Astrocyte (in vitro differentiated cells and primary cell): ENCODE measurements around the gene SYNGR4. TPM values are rescaled to one million over a fixed set of nuclear protein-coding genes. Genes with fewer than 3 reads are reported as not detected.

ENCODE experiments used
- DNase-seq: peaks from one replicate; pipeline ENCODE4 v3.0.0-alpha.2; 2010; ENCODE audit warnings: low read depth
- FAIRE-seq: peaks from 2 replicates; lab custom pipeline; 2011; peaks lifted over from hg19 to GRCh38; lab: Jason Lieb, UNC
- H2AFZ ChIP-seq: 2 replicates; pipeline ENCODE4 v1.6.0; 2012; ENCODE audit warnings: low read depth, low read length, inconsistent platforms
- H3K27ac ChIP-seq: 2 replicates; pipeline ENCODE4 v1.5.1; 2011; ENCODE audit warnings: low read depth, low read length, inconsistent platforms
- H3K27me3 ChIP-seq: 2 replicates; pipeline ENCODE4 v1.6.0; 2011; ENCODE audit warnings: low read length, inconsistent platforms; ENCODE audit not compliant: insufficient read depth
- H3K36me3 ChIP-seq: 2 replicates; pipeline ENCODE4 v1.5.1; 2011; ENCODE audit warnings: low read length, inconsistent platforms; ENCODE audit not compliant: insufficient read depth
- H3K4me1 ChIP-seq: 2 replicates; pipeline ENCODE4 v1.5.1; 2011; ENCODE audit warnings: low read length, inconsistent platforms; ENCODE audit not compliant: insufficient read depth
- H3K4me2 ChIP-seq: 2 replicates; pipeline ENCODE4 v1.6.0; 2012; ENCODE audit warnings: low read length, inconsistent platforms
- H3K4me3 ChIP-seq: 2 replicates; pipeline ENCODE4 v1.5.1; 2011; ENCODE audit warnings: low read depth, mild to moderate bottlenecking, low read length, inconsistent platforms; ENCODE audit not compliant: insufficient read depth
- H3K79me2 ChIP-seq: 2 replicates; pipeline ENCODE4 v1.6.0; 2012; ENCODE audit warnings: mild to moderate bottlenecking, low read length, inconsistent platforms; ENCODE audit not compliant: insufficient read depth
- H3K9ac ChIP-seq: 2 replicates; pipeline ENCODE4 v1.6.0; 2012; ENCODE audit warnings: mild to moderate bottlenecking, low read length, inconsistent platforms
- H3K9me3 ChIP-seq: 2 replicates; pipeline ENCODE4 v1.5.1; 2012; ENCODE audit warnings: low read depth, mild to moderate bottlenecking, low read length, inconsistent platforms; ENCODE audit not compliant: insufficient read depth
- H4K20me1 ChIP-seq: 2 replicates; pipeline ENCODE4 v1.6.0; 2012; ENCODE audit warnings: low read length, inconsistent platforms; ENCODE audit not compliant: insufficient read depth
- H3K27ac Mint-ChIP-seq: one replicate; pipeline ENCODE4 v1.8.0; 2021; ENCODE audit warnings: mild to moderate bottlenecking, mixed read lengths; ENCODE audit not compliant: unreplicated experiment
- H3K27me3 Mint-ChIP-seq: one replicate; pipeline ENCODE4 v1.8.0; 2021; ENCODE audit warnings: low read depth, mixed read lengths; ENCODE audit not compliant: unreplicated experiment
- H3K36me3 Mint-ChIP-seq: one replicate; pipeline ENCODE4 v1.8.0; 2021; ENCODE audit warnings: low read depth, mixed read lengths; ENCODE audit not compliant: unreplicated experiment
- H3K4me1 Mint-ChIP-seq: one replicate; pipeline ENCODE4 v1.8.0; 2021; ENCODE audit warnings: low read depth, mixed read lengths; ENCODE audit not compliant: unreplicated experiment
- H3K4me3 Mint-ChIP-seq: one replicate; pipeline ENCODE4 v1.8.0; 2021; ENCODE audit warnings: mild to moderate bottlenecking, moderate library complexity, mixed read lengths; ENCODE audit not compliant: unreplicated experiment
- H3K9me3 Mint-ChIP-seq: one replicate; pipeline ENCODE4 v1.8.0; 2021; ENCODE audit warnings: mild to moderate bottlenecking, mixed read lengths; ENCODE audit not compliant: unreplicated experiment
- EZH2 ChIP-seq: IDR thresholded peaks from 2 replicates; pipeline ENCODE4 v1.6.1; 2012; ENCODE audit warnings: mild to moderate bottlenecking, low read length, inconsistent platforms; ENCODE audit not compliant: insufficient read depth
- total RNA-seq: library from RNA; stranded (reverse); gene quantifications from 2 replicates; pipeline ENCODE4 v1.2.1, GENCODE V29; 2021
- TF ChIP-seq, protein P1 (sequence below): IDR thresholded peaks from 2 replicates; pipeline ENCODE4 v1.5.1; 2011; ENCODE audit warnings: low read depth, mild to moderate bottlenecking, inconsistent platforms, low read length, moderate library complexity; ENCODE audit not compliant: insufficient read depth

Gene SYNGR4
- total RNA-seq, 1 donor from 2014 or later, result not detected

- Histone ChIP-seq H4K20me1 (peaks cover 43% of the 10 kb centered on the region), H3K36me3 (peaks cover 37% of the 10 kb centered on the region), H3K9ac (no peak overlapping the region), H3K27me3 (no peaks in the 10 kb centered on the region), H3K4me2 (no peak overlapping the region), H3K27ac (no peak overlapping the region), H3K4me1 (no peaks in the 10 kb centered on the region), H3K4me3 (no peak overlapping the region), H3K79me2 (peaks cover 14% of the 10 kb centered on the region), H3K9me3 (no peaks in the 10 kb centered on the region), H2AFZ (no peak overlapping the region)
- DNase-seq (no peak), FAIRE-seq (no peak)
- no peak for TF ChIP-seq EZH2
- Mint-ChIP-seq H3K36me3 (peaks cover 18% of the 10 kb centered on the region), H3K4me1 (peaks cover 3% of the 10 kb centered on the region), H3K27ac (no peak overlapping the region), H3K4me3 (no peak overlapping the region), H3K9me3 (no peaks in the 10 kb centered on the region), H3K27me3 (no peaks in the 10 kb centered on the region)
Measured at GRCh38 chr19:48382286-48382685, 18.1 kb downstream of the SYNGR4 start.

- Mint-ChIP-seq H3K27ac (no peak overlapping the region), H3K4me1 (peaks cover 14% of the 10 kb centered on the region), H3K27me3 (no peaks in the 10 kb centered on the region), H3K4me3 (no peak overlapping the region), H3K36me3 (peaks cover 19% of the 10 kb centered on the region), H3K9me3 (no peaks in the 10 kb centered on the region)
- Histone ChIP-seq H3K4me2 (no peak overlapping the region), H3K27ac (no peak overlapping the region), H3K27me3 (no peaks in the 10 kb centered on the region), H4K20me1 (peaks cover 73% of the 10 kb centered on the region), H3K79me2 (peaks cover 44% of the 10 kb centered on the region), H3K4me3 (no peak overlapping the region), H3K9ac (peak overlapping the region; percentile 33), H3K36me3 (peaks cover 50% of the 10 kb centered on the region), H3K4me1 (peaks cover 5% of the 10 kb centered on the region), H2AFZ (no peak overlapping the region), H3K9me3 (no peaks in the 10 kb centered on the region)
- DNase-seq, result no peak
- TF ChIP-seq, protein P1, sequence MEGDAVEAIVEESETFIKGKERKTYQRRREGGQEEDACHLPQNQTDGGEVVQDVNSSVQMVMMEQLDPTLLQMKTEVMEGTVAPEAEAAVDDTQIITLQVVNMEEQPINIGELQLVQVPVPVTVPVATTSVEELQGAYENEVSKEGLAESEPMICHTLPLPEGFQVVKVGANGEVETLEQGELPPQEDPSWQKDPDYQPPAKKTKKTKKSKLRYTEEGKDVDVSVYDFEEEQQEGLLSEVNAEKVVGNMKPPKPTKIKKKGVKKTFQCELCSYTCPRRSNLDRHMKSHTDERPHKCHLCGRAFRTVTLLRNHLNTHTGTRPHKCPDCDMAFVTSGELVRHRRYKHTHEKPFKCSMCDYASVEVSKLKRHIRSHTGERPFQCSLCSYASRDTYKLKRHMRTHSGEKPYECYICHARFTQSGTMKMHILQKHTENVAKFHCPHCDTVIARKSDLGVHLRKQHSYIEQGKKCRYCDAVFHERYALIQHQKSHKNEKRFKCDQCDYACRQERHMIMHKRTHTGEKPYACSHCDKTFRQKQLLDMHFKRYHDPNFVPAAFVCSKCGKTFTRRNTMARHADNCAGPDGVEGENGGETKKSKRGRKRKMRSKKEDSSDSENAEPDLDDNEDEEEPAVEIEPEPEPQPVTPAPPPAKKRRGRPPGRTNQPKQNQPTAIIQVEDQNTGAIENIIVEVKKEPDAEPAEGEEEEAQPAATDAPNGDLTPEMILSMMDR, result no peak
- no peak for TF ChIP-seq EZH2
- no peak for FAIRE-seq
Measured at GRCh38 chr19:48385461-48386087, 21.4 kb downstream of the SYNGR4 start.

GRCh38 chr19:48386981-48387380 is 22.8 kb downstream of the SYNGR4 start:
- H3K9me3 Mint-ChIP-seq, result no peaks in the 10 kb centered on the region
- FAIRE-seq (no peak), DNase-seq (no peak)
- no peaks in the 10 kb centered on the region for H3K27me3 Mint-ChIP-seq
- H4K20me1 ChIP-seq, result peaks cover 68% of the 10 kb centered on the region
- no peaks in the 10 kb centered on the region for H3K27me3 ChIP-seq
- peaks cover 5% of the 10 kb centered on the region for H3K4me1 ChIP-seq
- peaks cover 14% of the 10 kb centered on the region for H3K4me1 Mint-ChIP-seq
- no peak overlapping the region for H3K4me3 Mint-ChIP-seq
- no peak overlapping the region for H3K27ac ChIP-seq
- H3K4me3 ChIP-seq, result no peak overlapping the region
- no peak overlapping the region for H2AFZ ChIP-seq
- TF ChIP-seq, protein P1, result no peak
- TF ChIP-seq EZH2, result no peak
- H3K27ac Mint-ChIP-seq, result peak overlapping the region; percentile 34
- peaks cover 52% of the 10 kb centered on the region for H3K79me2 ChIP-seq
- no peak overlapping the region for H3K4me2 ChIP-seq
- peaks cover 14% of the 10 kb centered on the region for H3K36me3 Mint-ChIP-seq
- H3K9ac ChIP-seq, result no peak overlapping the region
- H3K9me3 ChIP-seq, result no peaks in the 10 kb centered on the region
- H3K36me3 ChIP-seq, result peaks cover 41% of the 10 kb centered on the region
